Stimulated activated CD8-positive, alpha-beta memory T cell treated with anti-CD3 and anti-CD28 coated beads, Interleukin-4, amount 100 ng/mL, for 24 hours (primary cell): ENCODE data around the gene PPP1CA.
"Not testable (repeated sequence)": the region's sequence is repeated elsewhere in the genome, so short reads cannot be mapped to it uniquely, and the experiment has no call there.

Experiments
- DNase-seq: peaks from one replicate; pipeline ENCODE4 v3.0.0-alpha.2; 2020; ENCODE audit warnings: low read depth

Gene PPP1CA

DNA sequence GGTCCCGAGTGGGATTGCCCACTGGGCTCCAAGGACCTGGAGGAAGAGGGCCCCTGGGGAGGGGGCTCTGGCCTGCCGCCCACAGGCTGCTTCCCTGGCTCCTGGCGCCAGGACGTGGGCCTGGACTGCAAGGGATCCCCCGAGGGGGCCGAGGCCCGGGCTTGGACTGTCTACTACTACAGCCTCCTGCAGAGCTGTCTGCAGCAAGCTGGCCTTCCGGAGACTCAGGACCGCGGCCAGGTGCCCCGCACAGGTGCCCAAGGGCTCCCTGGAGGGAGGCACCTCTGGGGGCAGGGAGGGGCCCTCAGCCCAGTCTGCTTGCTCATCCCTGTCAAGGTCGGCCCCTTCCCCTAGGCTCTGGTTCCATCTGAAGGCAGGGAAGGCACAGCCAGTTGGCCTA, 15.8 kb upstream of the PPP1CA start:
- no peak for DNase-seq

DNA sequence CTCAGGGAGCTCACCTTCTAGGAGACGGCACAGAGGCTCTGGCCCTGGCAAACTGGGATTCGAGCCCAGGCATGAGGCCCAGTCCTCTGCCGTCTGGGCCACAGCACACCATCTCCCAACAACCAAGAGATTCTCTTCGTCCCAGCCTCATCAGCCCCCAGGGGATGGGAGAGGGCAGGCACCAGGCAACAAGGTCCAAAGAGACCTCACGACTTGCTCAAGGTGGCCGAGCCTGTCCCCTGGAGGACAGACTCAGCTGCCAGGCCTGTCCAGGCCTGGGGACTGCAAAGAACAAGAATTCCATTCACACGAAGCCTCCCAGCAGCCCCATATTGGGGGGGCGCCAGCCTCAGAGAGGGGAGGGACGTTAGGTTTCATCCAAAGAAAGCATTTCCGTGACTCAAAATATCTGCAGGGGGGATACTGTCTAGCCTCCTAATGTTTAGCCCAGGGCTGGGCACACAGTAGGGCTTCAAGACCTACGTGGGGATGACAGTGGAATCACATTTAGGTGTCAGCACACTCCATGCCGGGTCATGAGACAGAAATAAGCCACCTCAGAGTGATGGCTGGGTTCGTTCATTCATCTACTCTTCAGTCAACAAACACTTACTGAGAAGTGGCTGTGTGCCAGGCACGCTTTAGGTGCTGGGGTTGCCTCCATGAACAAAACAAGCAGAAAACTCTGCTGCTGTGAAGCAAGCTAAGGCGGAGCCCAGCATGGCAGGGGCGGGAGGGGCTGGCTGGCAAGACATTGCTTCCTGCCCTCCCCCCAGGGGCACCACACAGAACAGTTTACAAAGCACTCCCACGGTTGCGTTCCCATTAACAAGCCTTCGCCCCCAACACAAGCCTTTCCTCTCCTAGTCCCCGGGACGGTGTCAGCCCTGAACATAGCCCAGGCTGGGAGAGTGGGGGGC, 15.0 kb upstream of the PPP1CA start:
- DNase-seq = no peak

DNA sequence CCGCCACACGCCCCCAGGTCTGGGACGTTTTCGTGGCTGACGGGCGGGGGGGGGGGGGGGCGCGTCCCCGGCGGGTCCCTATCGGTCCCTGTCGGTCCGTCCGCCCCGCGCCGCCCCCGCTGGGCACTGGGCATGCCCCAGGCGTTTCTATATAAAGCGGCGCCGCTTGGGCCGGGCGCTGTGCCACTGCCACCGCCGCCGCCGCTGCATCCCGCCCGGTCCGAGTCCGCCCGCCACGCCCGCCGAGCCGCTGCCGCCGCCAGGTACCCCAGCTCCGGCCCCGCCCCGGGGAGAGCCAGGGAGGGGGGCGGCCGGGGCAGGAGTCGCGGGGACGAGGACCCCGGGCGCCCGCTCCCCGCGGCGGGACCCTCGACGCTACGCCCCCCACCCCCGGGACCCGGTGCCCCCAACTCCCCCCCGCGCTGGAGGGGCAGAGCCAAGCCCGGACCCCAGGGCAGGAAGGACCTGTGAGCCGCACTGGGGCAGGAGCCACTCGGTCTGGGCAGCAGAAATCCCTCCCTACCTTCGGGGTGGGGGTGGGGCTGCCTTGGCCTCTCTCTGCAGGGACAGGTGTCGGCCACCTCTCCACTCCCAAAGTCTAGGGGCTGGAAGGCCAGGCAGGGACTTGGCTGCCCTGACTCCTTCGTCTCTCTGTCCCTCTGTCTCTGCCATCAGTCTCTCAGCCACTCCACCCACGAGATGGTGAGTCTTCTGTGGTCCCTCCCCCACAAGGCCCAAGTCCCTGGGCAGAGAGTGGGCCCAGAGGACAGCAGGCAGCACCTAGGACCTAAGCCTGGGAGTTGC, 14.0 kb upstream of the PPP1CA start, which contains the start of gene CARNS1:
Gene CARNS1, plus strand, starts transcription at position 178 of the 804 bp plus-strand sequence. Its CDS starts 522 bp downstream, at position 700.
- no peak for DNase-seq

DNA sequence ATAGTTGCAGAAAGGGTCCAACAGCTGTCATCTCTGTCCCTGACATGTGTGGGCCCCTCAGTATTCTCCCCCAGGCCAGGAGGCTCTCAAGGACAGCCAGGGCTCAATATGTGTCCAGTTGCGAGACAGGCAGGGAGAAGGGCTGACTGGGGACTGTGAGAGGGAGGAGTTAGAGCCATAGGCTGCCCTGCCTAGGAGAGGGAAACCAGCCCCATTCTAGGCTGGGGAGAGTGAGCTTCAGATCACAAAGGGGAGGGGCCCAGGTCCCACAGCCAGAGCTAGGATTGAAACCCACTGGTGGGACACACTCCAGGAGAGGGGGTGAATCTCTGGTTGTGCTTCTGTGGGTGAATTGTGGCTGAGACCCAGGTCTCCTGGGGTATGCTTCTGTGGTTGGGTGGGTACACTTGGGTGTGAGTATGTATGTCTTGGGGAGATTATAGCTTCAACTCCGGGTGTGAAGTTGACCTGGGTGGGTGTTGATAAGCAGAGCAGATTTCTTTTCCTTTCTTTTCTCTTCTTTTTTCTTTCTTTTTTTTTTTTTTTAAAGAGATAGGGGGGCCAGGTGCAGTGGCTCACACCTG, 11.7 kb upstream of the PPP1CA start:
- no peak for DNase-seq

DNA sequence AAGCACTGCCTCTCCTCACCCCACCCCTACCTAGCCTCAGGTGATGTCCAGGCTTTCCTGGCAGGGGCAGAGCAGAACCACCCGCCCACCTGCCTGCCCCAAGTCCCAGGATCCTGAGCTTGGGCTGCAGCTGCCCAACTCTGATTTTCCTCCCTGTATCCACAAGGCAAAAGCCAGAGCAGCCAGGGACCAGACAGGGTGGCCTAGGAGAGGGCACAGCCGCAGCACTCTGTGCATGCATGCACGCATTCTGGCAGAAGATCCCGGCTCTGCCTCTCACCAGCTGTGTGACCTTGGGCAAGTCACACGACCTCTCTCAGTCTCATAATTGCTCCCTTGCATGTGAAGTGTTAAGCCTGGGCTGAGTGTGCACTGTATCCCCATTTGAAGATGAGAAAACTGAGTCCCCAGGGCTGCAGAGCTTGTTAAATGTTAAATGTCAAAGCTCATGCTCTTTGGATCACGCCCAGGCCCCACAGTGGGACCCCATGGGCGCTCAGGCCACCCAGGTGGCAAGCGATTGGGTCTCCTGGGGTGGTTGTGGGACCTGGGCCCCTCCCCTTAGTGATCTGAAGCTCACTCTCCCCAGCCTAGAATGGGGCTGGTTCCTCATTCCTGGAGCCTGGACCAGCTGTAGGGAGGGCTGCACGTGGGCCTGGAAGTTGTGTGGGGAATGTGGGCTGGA, 11.0 kb upstream of the PPP1CA start:
- DNase-seq = no peak

DNA sequence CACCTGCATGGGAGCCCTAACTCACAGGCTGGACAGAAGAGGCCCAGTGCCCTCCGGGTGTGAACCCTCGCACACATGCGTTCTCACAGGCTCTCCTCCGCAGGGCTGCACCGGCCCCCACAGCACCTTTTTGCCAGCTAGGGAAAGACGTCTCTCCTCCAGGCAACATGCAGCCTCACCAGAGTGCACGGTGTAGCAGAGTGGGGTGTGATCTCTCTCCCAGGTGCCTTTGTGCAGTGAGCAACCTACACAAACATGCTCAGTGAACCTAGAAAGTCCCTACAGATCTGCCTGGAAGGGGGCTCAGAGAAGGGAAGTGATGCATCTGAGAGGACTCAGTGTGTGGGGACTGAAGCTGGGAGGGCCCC, 10.1 kb upstream of the PPP1CA start:
- no peak for DNase-seq

DNA sequence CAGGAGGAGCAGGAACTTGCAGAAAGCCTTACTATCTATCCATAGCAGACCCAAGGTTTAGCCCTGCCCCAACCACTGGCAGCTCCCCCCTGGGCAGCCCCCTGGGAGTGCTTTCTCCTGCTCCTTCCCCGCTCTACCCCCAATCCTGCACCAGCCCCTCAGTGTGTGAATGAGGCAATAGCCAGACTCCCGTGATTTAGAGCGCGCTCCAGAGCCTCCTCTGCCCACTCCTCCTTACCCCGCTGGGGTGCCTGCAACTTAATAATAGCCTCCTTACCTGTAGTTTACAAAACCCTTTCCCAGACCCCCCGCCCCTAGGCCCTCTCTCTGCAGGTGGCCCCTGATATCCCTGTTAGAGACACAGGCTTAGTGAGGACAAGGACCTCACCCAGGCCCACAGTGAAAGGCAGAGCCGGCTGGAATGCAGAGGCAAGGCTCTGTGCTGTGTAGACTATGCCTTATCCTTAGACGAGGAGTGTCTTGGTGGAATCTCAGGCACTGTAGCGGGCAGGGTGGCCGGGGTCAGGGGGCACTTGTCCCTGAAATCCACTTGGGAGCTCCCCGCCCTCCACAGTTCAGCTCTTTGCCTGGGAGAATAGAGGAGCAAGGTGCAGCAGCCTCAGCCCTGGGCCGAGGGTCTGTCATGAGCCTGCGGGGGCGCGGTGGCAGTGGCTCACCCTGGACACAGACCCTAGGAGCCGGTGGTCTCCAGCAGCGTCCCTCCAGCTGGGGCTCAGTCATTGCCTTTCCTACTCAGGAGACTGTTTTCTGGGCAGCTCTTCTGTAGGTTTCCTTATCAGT, 9.5 kb upstream of the PPP1CA start:
- no peak for DNase-seq

DNA sequence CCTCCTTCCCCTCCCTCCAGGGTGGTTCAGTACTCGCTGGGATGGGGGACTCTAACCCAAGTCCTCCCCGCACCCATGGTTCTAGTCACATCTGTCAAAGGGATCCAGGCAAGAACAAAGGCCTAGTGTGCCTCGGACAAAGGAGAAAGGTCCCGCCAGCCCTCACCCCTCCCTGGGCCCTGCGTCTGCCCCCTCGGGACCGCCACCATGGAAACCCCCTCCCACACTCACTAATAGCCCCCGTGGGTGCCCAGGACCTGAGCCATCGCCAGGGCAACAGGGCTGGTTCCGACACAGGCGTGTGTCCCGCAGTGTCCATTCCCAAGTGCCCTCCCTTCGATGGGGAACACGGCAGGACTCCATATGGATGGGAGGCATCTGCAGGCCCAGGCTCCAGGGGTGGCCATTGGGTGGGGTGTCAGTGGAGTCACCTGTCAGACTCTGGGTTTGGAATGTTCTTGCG, 8.7 kb upstream of the PPP1CA start:
- DNase-seq = no peak

DNA sequence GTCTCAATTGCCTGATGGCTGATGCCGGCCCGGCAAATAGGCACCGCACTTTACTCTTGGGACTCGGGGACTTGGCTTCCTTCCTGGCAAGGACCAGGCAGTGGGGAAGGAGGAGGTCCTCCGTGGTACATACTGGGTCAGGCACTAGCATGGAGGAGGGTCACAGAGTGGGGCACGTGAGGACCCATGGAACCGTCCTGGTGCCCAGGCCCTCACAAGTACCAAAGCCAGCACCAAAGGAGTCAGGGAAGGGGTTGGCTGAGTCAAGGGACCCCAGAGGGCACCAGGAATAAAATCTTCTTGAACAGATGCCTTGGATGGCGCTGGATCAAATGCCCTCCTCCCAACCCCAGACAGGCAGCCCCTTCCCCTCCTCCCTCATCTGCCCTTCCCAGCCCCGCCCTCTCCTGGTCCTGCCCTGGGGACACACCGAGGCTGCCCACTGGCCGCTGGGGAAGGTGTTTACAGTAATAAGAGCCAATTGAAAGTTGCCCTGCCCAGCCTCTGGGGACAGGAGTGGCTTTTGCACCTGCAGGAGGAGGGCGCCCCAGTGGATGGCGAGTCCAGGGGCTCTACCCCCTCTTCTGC, 8.2 kb upstream of the PPP1CA start:
- DNase-seq = no peak

DNA sequence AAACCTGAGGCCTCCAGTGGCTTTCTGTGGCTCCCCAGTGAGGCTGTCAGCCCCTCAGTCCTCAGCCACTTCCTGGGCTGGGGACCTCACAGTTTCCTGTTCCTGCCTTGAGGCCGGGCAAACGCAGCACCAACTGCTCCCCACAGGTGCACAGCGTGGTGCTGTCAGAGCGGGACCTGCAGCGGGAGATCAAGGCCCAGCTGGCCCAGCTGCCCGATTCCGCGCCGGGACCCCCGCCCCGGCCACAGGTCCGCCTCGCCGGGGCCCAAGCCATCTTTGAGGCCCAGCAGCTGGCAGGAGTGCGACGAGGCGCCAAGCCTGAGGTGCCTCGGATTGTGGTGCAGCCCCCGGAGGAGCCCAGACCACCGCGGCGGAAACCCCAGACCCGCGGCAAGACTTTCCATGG, 7.6 kb upstream of the PPP1CA start:
- DNase-seq = peak; percentile 56

DNA sequence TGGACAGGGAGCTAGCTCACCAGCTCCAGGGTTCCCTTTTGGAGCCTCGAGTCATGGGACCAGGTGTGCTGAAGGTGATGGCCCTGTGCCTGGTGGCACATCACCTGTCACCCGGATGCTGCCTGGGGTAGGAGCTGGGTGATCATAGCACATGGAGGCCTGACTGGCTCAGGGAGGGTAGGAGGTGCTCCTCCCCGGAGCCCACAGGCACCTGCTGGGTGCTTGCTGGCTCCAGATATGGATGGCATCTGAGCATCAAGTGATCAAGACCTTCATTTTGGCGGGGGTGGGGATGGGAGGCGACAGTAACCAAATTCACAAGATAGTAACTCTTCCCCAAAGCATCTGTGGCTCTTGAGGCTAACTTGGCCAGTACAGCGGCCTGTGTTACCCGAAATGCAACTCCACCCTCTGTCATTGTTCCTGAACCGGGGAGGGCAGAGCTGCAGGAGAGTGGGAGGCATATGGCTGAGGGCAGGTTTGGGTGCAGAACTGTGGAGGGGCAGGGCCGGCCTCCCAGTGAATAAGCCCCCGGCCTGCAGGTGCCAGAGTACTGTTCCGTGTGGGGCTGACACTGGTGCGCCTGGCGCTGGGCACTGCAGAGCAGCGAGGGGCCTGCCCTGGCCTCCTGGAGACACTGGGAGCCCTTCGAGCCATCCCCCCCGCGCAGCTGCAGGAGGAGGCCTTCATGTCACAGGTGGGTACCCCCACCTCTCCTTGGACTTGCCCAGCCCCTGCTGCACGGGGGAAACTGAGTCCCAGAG, 7.0 kb upstream of the PPP1CA start:
- no peak for DNase-seq

DNA sequence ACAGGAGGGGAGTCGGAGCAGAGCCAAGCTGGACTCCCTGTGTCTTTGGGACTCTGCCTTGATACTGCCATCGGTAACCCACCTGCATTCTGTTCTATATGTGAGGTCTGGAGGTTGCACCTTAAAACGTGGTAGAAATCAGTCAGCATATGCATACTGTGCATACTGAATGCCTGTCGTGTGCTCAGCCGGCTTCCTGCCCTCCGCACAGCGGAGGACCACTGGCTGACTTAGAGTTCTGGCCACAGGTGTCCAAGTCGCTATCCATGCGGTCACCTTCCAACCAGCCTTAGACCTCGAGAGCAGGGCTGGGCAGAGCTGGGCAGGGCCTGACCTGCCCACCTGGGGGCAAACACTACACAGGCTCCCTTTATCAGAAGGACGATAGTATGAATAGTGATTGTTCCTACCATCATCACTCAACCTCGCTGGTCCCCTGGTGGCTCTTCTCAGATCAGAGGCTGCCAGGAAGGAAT, 6.1 kb upstream of the PPP1CA start:
- no peak for DNase-seq

DNA sequence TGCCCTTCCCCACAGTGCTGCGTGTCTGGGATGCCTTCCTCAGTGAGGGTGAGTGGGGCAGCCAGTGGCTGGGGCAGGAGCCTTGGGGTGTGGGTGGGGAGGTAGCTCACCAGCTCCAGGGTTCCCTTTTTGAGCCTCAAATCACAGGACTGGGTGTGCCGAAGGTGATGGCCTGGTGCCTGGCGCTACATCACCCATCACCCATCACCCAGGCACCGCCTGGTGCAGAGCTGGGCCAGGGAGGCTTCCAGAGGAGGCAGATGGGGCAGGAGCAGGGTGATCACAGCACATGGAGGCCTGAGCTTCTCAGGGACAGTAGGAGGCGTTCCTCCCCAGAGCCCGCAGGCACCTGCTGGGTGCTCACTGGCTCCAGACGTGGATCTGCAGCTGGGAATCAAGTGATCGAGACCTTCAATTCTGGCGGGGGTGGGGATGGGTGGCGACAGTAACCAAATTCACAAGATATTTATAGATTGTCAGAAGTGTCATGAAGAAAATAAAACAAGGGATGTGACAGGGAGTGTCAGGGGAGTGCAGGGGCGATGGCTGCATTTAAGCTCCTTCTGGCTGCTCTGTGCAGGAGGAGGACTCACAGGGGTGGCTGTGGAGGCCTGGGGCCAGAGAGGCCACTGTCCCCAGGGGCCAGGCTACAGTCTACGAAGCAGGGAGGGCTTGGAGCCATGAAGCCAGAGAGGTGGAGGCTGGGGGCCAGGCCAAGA, 5.5 kb upstream of the PPP1CA start:
- DNase-seq = no peak

DNA sequence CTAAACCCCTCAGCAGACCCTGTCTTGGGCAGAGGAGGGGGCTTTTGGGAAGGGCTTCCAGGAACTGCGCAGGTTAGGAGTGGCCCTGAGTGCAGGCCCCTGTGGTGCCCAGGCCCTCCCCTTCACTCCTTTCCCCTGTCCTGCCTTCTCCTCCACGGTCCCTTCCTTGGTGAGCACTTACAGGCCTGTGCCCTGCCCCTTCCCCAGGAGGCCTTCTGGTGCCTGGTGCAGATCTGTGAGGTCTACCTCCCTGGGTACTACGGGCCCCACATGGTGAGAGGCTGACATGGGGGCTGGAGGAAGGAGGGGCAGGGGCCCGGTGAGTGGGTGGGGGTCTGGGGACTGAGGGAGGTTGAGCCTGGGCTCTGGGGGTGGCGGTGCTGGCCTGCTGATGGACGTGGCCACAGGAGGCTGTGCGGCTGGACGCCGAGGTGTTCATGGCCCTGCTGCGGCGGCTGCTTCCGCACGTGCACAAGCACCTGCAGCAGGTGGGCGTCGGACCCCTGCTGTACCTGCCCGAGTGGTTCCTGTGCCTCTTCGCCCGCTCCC, 4.8 kb upstream of the PPP1CA start:
- DNase-seq = no peak

DNA sequence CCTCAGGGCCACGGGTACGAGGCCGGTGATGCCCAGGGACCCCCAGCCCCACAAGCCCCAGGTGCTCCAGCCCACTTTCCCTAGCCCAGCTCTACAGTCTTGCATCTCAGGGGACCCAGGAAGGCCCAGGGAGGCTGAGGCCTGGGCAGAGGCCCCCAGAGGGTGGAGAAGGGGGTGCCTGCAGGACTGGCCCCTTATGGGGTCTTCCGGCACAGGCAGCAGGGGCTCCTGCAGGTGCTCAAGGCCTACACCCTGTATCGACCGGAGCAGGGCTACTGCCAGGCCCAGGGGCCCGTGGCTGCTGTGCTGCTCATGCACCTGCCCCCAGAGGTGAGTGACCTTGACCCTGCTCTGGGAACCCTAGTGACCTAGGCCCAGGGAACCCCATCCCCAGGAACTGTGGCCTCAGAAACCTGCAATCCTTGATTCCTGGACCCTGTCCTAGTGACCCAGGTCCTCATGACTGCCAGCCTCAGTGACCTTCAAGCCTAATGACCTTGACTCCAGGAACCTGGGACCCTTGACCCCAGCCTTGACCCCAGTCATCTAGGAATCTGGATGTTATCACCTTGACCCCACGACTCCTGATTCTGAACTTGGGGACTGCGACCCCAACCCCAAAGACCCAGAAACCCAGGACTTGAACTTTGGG, 4.2 kb upstream of the PPP1CA start:
- DNase-seq = no peak

DNA sequence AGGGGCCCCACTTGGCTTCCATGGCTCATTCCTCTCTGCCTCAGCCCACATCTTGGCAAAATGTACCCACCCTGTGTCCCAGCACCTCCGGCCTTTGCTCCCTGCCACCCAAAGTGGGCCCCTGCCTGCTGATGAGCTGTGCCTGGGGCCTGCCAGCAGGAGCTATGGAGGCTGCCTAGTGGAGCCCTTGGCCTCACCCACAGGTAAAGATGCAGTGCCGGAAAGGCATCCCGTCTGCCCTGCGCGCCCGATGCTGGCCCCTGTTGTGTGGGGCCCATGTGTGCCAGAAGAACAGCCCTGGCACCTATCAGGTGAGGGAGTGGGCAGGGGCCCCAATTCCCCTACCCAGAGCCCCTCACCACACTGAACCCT, 3.5 kb upstream of the PPP1CA start:
- no peak for DNase-seq

DNA sequence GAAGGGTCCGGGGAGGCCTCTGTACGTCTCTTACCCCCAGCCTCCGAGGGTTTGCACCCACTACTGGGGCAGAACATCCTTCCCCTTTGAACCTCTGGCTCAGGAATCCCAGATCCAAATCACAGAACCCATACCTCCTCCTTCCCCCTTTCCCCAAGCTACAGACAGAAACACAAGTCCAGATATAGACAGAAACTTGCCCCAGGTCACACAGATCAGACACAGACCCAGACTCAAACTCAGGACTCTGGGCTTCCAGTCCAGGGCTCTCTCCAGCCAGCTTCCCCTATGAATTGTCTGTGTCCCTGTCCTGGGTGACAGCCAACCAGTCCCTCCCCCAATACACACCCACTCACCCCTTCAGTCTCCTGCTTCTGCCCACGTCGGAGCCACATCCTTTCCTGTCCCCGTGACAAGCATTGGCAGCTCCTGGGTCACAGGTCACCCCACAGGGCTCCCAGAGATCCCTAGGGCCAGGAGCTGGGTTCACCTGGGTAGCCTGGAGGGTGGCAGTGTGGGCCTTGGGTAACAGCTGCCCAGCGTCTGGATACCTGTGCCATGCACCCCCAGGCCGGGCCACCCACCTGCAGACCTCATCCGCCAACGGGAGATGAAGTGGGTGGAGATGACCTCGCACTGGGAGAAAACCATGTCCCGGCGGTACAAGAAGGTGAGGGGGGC, 3.0 kb upstream of the PPP1CA start:
- no peak for DNase-seq

DNA sequence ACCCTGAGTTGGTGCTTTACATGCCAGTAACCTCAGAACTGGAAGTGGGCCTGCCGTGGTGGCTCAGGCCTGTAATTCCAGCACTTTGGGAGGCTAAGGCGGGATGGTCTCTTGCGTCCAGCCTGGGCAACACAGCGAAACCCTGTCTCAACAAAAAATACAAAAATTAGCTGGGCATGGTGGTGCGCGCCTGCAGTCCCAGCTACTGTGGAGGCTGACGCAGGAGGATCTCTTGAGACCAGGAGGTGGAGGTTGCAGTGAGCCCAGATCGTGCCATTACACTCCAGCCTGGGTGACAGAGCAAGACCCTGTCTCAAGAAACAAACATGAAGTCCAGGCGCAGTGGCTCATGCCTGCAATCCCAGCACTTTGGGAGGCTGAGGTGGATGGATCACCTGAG, 1.4 kb upstream of the PPP1CA start:
- DNase-seq = not testable (repeated sequence)
